ENCODE results near the gene KPNA6.

DNA sequence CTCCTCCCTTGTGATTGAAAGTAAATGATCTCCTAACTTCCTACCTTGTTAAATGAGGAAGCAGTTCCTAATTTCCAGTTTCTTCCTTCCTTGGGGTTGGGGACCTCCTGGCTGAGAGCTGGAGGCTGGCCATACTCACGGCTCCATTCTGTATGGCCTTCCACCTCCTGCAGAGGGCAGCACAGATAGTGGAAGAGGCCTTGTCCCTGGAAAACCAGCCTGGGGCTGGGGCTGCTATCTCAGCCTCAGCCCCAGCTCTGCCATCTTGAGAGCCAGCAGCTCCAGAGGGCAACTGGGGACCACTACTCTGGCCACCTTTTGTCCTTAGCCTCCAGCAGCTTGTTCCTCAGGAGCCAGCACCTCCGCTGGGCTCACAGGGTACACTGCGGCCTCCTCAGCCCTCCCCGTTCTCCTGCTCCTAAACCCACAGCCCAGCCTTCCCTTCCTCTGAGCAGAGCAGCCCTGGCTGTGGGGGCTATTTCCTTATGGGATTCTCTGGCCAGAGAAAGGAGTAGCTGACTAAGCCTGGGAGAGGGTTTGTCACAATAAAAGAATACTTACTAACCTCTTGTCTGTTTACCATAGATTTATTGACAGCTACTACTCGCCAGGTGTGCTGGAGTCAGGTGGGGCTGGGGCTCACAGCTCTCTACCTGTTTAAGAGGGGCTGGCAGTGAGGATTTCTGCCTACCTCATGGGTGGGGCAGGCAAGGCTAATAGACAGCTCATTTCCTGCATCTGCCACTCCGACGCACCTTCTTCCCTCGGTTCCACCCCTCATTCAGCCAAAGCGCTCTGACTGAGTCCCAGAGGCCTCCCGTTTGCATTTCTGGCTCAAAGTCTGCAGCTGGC, 108.0 kb downstream of the KPNA6 start:
- no peak for TF ChIP-seq REST (IDR thresholded peaks at IDR 0.05; ENCODE audit: insufficient replicate concordance, low read depth)
- TF ChIP-seq, protein P1, sequence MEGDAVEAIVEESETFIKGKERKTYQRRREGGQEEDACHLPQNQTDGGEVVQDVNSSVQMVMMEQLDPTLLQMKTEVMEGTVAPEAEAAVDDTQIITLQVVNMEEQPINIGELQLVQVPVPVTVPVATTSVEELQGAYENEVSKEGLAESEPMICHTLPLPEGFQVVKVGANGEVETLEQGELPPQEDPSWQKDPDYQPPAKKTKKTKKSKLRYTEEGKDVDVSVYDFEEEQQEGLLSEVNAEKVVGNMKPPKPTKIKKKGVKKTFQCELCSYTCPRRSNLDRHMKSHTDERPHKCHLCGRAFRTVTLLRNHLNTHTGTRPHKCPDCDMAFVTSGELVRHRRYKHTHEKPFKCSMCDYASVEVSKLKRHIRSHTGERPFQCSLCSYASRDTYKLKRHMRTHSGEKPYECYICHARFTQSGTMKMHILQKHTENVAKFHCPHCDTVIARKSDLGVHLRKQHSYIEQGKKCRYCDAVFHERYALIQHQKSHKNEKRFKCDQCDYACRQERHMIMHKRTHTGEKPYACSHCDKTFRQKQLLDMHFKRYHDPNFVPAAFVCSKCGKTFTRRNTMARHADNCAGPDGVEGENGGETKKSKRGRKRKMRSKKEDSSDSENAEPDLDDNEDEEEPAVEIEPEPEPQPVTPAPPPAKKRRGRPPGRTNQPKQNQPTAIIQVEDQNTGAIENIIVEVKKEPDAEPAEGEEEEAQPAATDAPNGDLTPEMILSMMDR (IDR thresholded peaks at IDR 0.05; ENCODE audit: insufficient read depth, low read length): peak; percentile 91
- TF ChIP-seq POLR2AphosphoS5 (IDR thresholded peaks at IDR 0.05; ENCODE audit: low read depth): no peak
